HepG2 (cell line): ENCODE results near the gene LASP1.

Source experiments
- CHD2 ChIP-seq: IDR thresholded peaks from 2 replicates; pipeline ENCODE4 v1.6.1; 2011; ENCODE audit warnings: low read depth, low read length, improper control_type of control experiment
- ELF4 ChIP-seq: sonication (generic); formaldehyde crosslinking; IDR thresholded peaks from 2 replicates; pipeline ENCODE4 v1.5.0; 2020; ENCODE audit warnings: missing genetic modification reagents, mild to moderate bottlenecking, moderate library complexity, borderline replicate concordance

- TF ChIP-seq ELF4 (CRISPR knock-in tag), result no peak
- no peak for TF ChIP-seq CHD2
Observed at GRCh38 chr17:38960402-38960801, 90.5 kb downstream of the LASP1 start.
